Measurements from ENCODE around the gene NRTN.

The NRTN gene

GRCh38 chr19:5790559-5791520, 14.0 kb upstream of the NRTN start, which contains the start of gene DUS3L:
DUS3L (minus strand) TSS chr19:5791163; CDS start chr19:5791141, 22 bp downstream.
- peak; percentile 94 for DNase-seq

- no peak for DNase-seq
Measured at GRCh38 chr19:5792224-5792623, 12.6 kb upstream of the NRTN start.

GRCh38 chr19:5793188-5793587, 11.7 kb upstream of the NRTN start:
- no peak for DNase-seq

GRCh38 chr19:5795382-5795919, 9.4 kb upstream of the NRTN start:
- DNase-seq = no peak

GRCh38 chr19:5798244-5798643, 6.6 kb upstream of the NRTN start:
- no peak for DNase-seq

- DNase-seq = no peak
Measured at GRCh38 chr19:5799247-5800241, 5.3 kb upstream of the NRTN start.

GRCh38 chr19:5800361-5801270, 4.3 kb upstream of the NRTN start:
- DNase-seq = no peak

GRCh38 chr19:5801796-5802619, 2.9 kb upstream of the NRTN start:
- peak; percentile 17 for DNase-seq

GRCh38 chr19:5803441-5803751, 1.5 kb upstream of the NRTN start:
- no peak for DNase-seq

- DNase-seq = peak; percentile 85
Measured at GRCh38 chr19:5803752-5804515, 933 bp upstream of the NRTN start.

GRCh38 chr19:5805462-5806132, 730 bp downstream of the NRTN start:
- DNase-seq = peak; percentile 24

GRCh38 chr19:5806133-5806489, 1.2 kb downstream of the NRTN start:
- no peak for DNase-seq

- DNase-seq = no peak
Measured at GRCh38 chr19:5806905-5807304, 2.0 kb downstream of the NRTN start.

GRCh38 chr19:5808120-5808816, 3.4 kb downstream of the NRTN start:
- no peak for DNase-seq

GRCh38 chr19:5809053-5809452, 4.2 kb downstream of the NRTN start:
- DNase-seq = no peak

GRCh38 chr19:5809469-5809868, 4.6 kb downstream of the NRTN start:
- DNase-seq = no peak

GRCh38 chr19:5811117-5811516, 6.2 kb downstream of the NRTN start:
- no peak for DNase-seq

GRCh38 chr19:5814123-5814851, 9.4 kb downstream of the NRTN start:
- DNase-seq = no peak

GRCh38 chr19:5814852-5815246, 10.0 kb downstream of the NRTN start:
- DNase-seq = no peak

All from NCI-H2227 treated with DMSO at 0.1 percent for 48 hours (cell line).